Neural cell (in vitro differentiated cells): ENCODE data around the gene DEAF1. TPM values are rescaled to one million over a fixed set of nuclear protein-coding genes. Genes with fewer than 3 reads are reported as not detected.

Source experiments
- H2AFZ ChIP-seq: fragments of 200-600, 300-800 bp; sonication (generic), shearing (Covaris generic); 2 replicates; pipeline ENCODE4 v1.6.0; 2014; ENCODE audit warnings: low read depth, mild to moderate bottlenecking, antibody characterized with exemption, low read length, moderate library complexity
- H3F3A ChIP-seq: fragments of 200-600 bp; shearing (Covaris generic); 2 replicates; pipeline ENCODE4 v1.6.1; 2016; ENCODE audit warnings: mild to moderate bottlenecking, moderate library complexity, mixed read lengths, antibody characterized with exemption, low read length; ENCODE audit not compliant: insufficient read depth, poor library complexity, severe bottlenecking
- H3K27ac ChIP-seq: fragments of 200-600, 300-800 bp; sonication (generic), shearing (Covaris generic); 2 replicates; pipeline ENCODE4 v1.5.1; 2014; ENCODE audit warnings: mild to moderate bottlenecking, low read length, moderate library complexity
- H3K27me3 ChIP-seq: fragments of 300-800, 200-600 bp; sonication (generic), shearing (Covaris generic); 2 replicates; pipeline ENCODE4 v1.6.0; 2014; ENCODE audit warnings: mild to moderate bottlenecking, low read depth, low read length, moderate library complexity; ENCODE audit not compliant: insufficient read depth
- H3K36me3 ChIP-seq: fragments of 300-800, 200-600 bp; sonication (generic), shearing (Covaris generic); 2 replicates; pipeline ENCODE4 v1.5.1; 2014; ENCODE audit warnings: mild to moderate bottlenecking, antibody characterized with exemption, low read length, moderate library complexity; ENCODE audit not compliant: insufficient read depth
- H3K4me2 ChIP-seq: fragments of 300-800, 200-600 bp; sonication (generic), shearing (Covaris generic); 2 replicates; pipeline ENCODE4 v1.6.0; 2014; ENCODE audit warnings: mild to moderate bottlenecking, low read length
- H3K4me3 ChIP-seq: fragments of 300-800, 200-600 bp; sonication (generic), shearing (Covaris generic); 2 replicates; pipeline ENCODE4 v1.5.1; 2014; ENCODE audit warnings: mild to moderate bottlenecking, low read length, moderate library complexity
- H3K79me2 ChIP-seq: fragments of 200-600 bp; shearing (Covaris generic); replicated peaks from 2 replicates; pipeline ENCODE4 v1.6.0; 2014; ENCODE audit warnings: mild to moderate bottlenecking, low read length, moderate library complexity; ENCODE audit not compliant: insufficient read depth
- H3K9ac ChIP-seq: fragments of 300-800, 200-600 bp; sonication (generic), shearing (Covaris generic); 2 replicates; pipeline ENCODE4 v1.6.1; 2016; ENCODE audit warnings: mild to moderate bottlenecking, low read length, mixed read lengths
- H3K9me2 ChIP-seq: fragments of 200-600 bp; shearing (Covaris generic); 2 replicates; pipeline ENCODE4 v1.6.1; 2016; ENCODE audit warnings: mild to moderate bottlenecking, low read length, mixed read lengths; ENCODE audit not compliant: insufficient read depth
- H3K9me3 ChIP-seq: fragments of 200-600, 300-800 bp; sonication (generic), shearing (Covaris generic); 2 replicates; pipeline ENCODE4 v1.6.1; 2016; ENCODE audit warnings: mild to moderate bottlenecking, mixed run types, low read length, moderate library complexity, mixed read lengths
- H4K20me1 ChIP-seq: fragments of 200-600 bp; shearing (Covaris generic); 2 replicates; pipeline ENCODE4 v1.6.1; 2016; ENCODE audit warnings: mild to moderate bottlenecking, mixed run types; ENCODE audit not compliant: insufficient read depth
- CTCF ChIP-seq: fragments of 450-650 bp; IDR thresholded peaks from 2 replicates; pipeline ENCODE4 v1.5.1; 2014; ENCODE audit warnings: antibody characterized with exemption, mild to moderate bottlenecking, moderate library complexity; ENCODE audit not compliant: poor library complexity, severe bottlenecking
- EP300 ChIP-seq: fragments of 450-650 bp; conservative IDR thresholded peaks from 2 replicates; pipeline ENCODE4 v1.6.1; 2014; ENCODE audit warnings: antibody characterized with exemption, mild to moderate bottlenecking, moderate library complexity; ENCODE audit not compliant: poor library complexity, severe bottlenecking
- EZH2 ChIP-seq: fragments of 200-600, 300-800 bp; shearing (Covaris generic), sonication (generic); IDR thresholded peaks from 2 replicates; pipeline ENCODE4 v1.6.1; 2014; ENCODE audit warnings: antibody characterized with exemption, low read length, borderline replicate concordance, mild to moderate bottlenecking; ENCODE audit not compliant: insufficient read depth, poor library complexity, severe bottlenecking
- MXI1 ChIP-seq: fragments of 450-650 bp; conservative IDR thresholded peaks from 2 replicates; pipeline ENCODE4 v1.6.1; 2014; ENCODE audit warnings: antibody characterized with exemption, mild to moderate bottlenecking; ENCODE audit not compliant: poor library complexity, severe bottlenecking
- POLR2AphosphoS5 ChIP-seq: IDR thresholded peaks from 2 replicates; pipeline ENCODE4 v1.6.1; 2012
- RAD21 ChIP-seq: fragments of 450-650 bp; conservative IDR thresholded peaks from 2 replicates; pipeline ENCODE4 v1.6.1; 2014; ENCODE audit warnings: antibody characterized with exemption, mild to moderate bottlenecking, moderate library complexity
- REST ChIP-seq: IDR thresholded peaks from 2 replicates; pipeline ENCODE4 v1.6.1; 2012; ENCODE audit warnings: borderline replicate concordance
- SMC3 ChIP-seq: fragments of 450-650 bp; conservative IDR thresholded peaks from 2 replicates; pipeline ENCODE4 v1.6.1; 2014; ENCODE audit warnings: antibody characterized with exemption, mild to moderate bottlenecking, moderate library complexity; ENCODE audit not compliant: poor library complexity
- TAF1 ChIP-seq: IDR thresholded peaks from 2 replicates; pipeline ENCODE4 v1.6.1; 2012; ENCODE audit warnings: low read depth
- polyA plus RNA-seq: library from polyadenylated mRNA; depleted of rRNA; stranded (reverse); fragments of >200 nt; gene quantifications from 2 replicates; pipeline ENCODE4 v1.2.3, GENCODE V29; 2014

Gene DEAF1
- polyA plus RNA-seq, 1 donor from 2014 or later = 87.6 TPM

GRCh38 chr11:656866-657265, 38.2 kb downstream of the DEAF1 start:
- Histone ChIP-seq H3K9me3 (no peaks in the 10 kb centered on the region), H3K4me3 (no peak overlapping the region), H3K27ac (no peak overlapping the region), H3K9ac (no peak overlapping the region), H3K79me2 (no peaks in the 10 kb centered on the region), H3K27me3 (no peaks in the 10 kb centered on the region), H4K20me1 (no peaks in the 10 kb centered on the region), H3K9me2 (no peaks in the 10 kb centered on the region), H3F3A (no peaks in the 10 kb centered on the region), H3K4me2 (no peak overlapping the region), H2AFZ (no peak overlapping the region), H3K36me3 (no peaks in the 10 kb centered on the region)
- no peak for TF ChIP-seq SMC3
- TF ChIP-seq CTCF = no peak
- no peak for TF ChIP-seq POLR2AphosphoS5

- Histone ChIP-seq H3K9ac (no peak overlapping the region), H3K36me3 (no peaks in the 10 kb centered on the region), H3K27me3 (no peaks in the 10 kb centered on the region), H3K79me2 (no peaks in the 10 kb centered on the region), H3F3A (no peaks in the 10 kb centered on the region), H4K20me1 (no peaks in the 10 kb centered on the region), H3K9me2 (no peaks in the 10 kb centered on the region), H2AFZ (no peak overlapping the region), H3K9me3 (no peaks in the 10 kb centered on the region), H3K4me2 (no peak overlapping the region), H3K27ac (no peak overlapping the region), H3K4me3 (no peak overlapping the region)
- no peak for TF ChIP-seq RAD21
- TF ChIP-seq TAF1 = no peak
- no peak for TF ChIP-seq POLR2AphosphoS5
- TF ChIP-seq SMC3 = no peak
- no peak for TF ChIP-seq MXI1
- TF ChIP-seq EP300 = no peak
- TF ChIP-seq REST = no peak
- no peak for TF ChIP-seq EZH2
- no peak for TF ChIP-seq CTCF
These were observed 38.6 kb downstream of the DEAF1 start for GRCh38 chr11:656426-656825.
